GM19351 (cell line): ENCODE data around the gene GARIN3.
A peak's percentile ranks its signal among the peaks of the same experiment; 100 is the strongest.
"Not testable (repeated sequence)": the region's sequence is repeated elsewhere in the genome, so short reads cannot be mapped to it uniquely, and the experiment has no call there.

ENCODE experiments used
- ATAC-seq: cut with Tn5 transposase; IDR thresholded peaks from one replicate; pipeline ENCODE4 v1.9.1; 2021; ENCODE audit warnings: mild to moderate bottlenecking, moderate library complexity; ENCODE audit not compliant: unreplicated experiment

The GARIN3 gene

DNA sequence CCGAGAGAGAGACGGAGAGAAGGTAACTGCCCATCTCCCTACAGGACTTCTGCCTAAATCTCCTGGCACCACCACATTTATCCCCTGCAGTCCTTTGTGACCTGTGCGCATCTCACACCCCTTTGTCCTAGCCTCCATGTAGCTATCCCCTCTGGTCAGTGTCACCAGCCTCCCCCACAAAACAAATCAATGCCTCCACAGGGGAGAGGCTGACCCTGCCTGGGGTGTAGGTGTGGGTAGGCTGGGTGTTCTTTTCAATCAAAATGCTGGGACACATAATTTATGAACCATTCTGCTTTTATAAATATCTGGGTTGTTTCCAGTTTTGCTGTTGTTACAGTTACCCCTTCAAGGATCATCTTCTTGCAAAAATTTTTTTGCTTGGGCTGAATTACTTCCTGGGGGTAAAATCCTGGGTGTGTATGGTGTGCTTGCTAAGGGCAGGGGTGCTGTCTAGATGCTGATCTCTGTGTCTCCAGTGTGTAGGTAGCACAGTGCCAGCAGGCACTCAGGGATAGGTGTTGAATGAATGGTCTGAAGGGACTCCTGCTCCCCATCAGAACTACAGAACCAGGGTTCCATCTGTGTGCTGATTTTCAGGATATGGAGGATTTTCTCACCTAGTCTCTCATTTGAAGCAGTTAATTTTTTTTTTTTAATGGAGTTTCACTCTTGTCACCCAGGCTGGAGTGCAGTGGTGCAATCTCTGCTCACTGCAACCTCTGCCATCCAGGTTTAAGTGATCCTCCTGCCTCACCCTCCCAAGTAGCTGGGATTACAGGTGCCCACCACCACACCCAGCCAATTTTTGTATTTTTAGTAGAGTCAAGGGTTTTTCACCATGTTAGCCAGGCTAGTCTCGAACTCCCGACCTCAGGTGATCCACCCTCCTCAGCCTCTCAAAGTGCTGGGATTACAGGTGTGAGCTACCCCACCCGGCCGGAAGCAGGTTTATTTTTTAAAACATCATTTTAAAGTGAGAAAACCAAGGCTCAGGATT, at the start of gene GARIN3:
TSS of gene GARIN3 (minus strand) at position 51 of the 1,000 bp plus-strand sequence. CDS start 96 bp downstream, outside the sequence.
- ATAC-seq = no peak

DNA sequence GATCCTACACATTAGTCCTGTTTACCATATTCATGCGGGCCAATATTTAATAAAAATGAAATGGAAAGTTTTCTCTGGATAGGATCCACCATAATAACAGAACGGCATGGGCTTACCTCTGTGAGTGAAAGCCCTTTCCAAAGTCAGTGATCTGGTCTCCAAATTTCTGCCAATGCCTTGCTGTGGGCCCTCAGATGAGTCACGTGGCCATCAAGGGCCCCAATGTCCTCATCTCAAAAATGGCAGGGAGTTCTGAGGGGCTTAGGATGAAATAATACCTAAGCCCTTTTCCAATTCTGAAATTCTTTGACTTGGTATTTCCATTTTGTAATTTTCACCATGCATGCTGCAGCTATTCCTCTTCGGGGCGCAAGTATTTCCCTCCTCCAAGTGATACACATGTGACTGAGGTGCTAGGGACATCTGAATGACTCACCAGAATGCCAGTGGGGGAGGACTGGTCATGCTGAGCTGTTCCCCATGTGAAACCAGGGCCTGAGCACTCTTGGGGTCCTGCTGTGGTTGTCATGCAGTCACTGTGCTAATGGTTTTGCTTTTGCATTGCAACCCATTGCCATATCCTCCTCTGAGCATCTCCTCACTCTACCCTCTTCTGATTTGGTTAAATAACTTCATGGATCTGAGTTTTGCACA, 49.6 kb upstream of the GARIN3 start:
- no peak for ATAC-seq

DNA sequence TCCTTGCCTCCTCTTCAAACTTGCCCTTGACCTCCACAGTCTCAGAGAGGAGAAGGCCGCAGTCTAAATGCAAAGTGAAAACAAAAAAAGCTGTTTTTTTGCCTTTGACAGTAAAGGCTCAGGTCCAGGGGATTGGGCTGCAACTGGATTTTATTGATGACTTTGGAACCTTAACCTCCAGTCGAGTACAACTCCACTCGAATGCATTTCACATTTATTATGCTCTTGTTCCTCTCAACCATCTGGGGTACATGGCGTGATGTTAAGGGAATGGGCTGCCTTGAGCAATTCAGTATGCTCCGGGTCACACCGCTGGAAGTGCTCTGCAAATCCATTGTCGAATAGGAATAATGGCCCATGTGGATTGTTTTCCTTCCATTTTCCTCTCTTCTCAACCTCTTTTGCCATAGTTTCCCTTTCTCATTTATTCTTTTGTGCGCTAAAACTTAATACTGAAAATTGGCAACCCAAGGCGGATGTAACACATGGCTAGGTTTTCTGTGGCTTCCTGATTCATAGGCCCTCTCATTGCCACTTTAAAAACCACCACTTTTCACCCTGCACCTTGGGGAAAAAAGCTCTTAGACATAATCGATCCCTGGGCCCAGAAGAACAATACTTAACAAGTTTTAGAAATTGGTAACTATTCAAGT, 48.9 kb upstream of the GARIN3 start:
- peak; percentile 45 for ATAC-seq

DNA sequence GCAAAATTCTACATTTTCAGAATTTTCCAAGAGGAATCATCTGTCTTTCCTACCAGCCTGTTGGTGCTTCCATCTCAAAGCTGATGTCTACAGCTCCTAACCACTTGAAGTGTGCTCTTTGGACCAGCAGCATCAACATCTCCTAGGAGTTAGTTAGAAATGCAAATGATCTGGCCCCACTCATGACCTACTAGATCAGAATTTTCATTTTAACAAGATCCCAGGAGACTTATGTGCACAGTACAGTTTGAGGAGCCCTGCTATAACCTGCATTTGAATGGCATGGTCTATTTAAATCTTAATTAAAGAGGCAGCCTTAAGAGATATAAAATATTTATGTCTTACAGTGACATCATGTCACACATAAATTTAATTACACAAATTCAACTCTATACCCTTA, 48.4 kb upstream of the GARIN3 start:
- no peak for ATAC-seq

DNA sequence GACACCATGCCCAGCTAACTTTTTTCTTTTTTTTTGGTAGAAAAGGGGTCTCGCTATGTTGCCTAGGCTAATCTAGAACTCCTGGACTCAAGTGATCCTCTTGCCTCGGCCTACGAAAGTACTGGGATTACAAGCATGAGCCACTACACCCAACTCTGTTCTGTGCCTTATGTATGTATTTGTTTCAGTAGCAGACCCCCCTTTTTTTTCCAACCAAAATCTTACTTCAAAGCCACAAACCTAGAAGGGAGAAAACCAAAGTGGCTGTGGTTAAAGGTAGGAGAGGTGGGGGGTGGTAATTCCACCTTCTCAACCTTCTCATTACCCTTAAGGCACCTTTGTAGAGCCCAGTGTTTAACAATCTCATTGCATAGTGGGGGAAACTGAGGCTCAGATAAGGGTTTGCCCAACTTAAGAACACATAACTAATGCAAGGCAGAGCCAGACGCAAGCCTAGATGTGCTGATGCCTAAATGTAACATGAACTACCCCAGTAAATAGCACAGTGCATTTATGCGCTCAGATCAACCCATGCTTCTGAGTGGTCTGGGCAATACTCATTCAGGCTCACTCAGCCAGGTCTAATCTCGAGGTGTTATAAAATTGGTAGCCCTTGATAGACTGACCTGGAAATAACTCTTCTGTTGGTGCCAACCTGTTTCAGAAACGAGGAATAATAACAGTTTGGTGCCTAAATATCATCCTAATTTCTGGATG, 47.6 kb upstream of the GARIN3 start:
- ATAC-seq = no peak

DNA sequence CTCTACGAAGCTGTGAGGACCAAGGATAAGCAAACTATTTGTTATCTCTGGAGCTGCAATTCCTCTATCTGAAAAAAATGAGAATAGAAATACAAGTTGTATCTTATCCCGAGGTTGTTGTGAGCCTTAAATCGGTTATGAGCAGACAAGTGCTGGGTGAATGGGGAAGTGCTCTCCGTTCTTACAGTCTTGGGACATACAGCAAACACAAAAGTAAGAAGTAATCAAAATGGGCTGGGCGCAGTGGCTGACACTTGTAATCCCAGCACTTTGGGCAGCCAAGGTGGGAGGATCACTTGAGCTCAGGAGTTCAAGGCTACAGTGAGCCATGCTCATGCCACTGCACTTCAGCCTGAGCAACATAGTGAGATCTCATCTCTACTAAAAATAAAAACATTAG, 46.2 kb upstream of the GARIN3 start:
- no peak for ATAC-seq

DNA sequence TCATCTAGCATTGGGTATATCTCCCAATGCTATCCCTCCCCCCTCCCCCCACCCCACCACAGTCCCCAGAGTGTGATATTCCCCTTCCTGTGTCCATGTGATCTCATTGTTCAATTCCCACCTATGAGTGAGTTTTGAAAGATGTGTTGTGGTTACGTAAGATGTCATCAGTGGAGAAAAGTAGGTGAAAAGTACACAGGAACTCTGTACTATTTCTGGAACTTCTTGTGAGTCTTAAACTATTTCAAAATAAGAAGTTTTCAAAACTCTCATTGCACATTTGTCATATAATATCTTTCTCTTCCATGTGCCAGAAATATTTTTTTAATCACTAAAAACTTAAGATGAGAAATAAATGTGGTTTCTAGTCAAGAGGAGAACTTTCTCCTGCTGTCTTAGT, 44.6 kb upstream of the GARIN3 start:
- not testable (repeated sequence) for ATAC-seq

DNA sequence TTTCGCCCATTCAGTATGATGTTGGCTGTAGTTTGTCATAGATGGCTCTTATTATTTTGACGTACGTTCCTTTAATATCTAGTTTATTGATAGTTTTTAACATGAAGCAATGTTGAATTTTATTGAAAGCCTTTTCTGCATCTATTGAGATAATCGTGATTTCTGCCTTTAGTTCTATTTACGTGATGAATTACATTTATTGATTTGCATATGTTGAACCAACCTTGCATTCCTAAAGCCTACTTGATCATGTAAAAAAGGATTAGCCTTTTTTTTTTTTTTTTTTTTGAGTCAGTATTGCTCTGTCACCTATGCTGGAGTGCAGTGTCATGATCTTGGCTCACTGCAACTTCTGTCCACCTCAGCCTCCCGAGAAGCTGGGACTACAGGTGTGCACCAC, 39.6 kb upstream of the GARIN3 start:
- no peak for ATAC-seq

DNA sequence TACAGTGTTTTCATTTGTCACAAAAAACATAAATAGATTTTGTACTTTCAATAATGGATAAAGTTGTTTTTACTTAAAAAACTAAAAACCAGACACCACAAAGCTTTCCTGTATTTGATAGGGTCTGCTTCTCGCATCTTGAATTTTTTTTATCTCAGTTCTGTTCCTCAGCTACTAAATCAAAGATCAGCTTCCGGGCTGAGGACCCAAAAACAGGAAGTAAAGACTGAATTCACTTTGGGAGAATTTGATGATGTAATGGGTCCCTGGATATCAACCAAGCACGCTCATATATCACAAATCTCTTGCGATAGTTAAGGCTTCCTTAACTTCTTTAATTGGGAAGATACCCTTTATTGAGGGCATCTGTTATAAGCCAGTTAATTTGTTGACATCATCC, 38.7 kb upstream of the GARIN3 start:
- no peak for ATAC-seq

DNA sequence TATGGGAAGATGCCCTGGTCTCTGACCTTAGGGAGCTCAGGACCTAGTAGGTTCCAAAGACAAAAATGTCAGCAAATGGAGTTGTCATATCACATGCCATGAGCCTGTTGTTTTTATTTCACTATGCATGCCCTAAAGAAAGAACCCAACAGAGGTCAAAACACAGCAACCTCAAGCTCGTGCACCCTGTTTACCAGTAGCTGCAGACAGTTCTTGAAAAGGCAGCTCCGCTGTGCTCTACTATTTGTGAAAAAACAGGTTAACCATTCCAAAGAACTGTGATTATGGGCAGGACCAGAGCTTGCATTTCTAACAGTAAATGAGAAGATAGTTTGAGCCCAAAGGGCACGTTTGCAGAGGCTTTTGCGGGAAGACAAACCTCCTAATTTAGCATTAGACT, 37.4 kb upstream of the GARIN3 start:
- ATAC-seq = no peak

DNA sequence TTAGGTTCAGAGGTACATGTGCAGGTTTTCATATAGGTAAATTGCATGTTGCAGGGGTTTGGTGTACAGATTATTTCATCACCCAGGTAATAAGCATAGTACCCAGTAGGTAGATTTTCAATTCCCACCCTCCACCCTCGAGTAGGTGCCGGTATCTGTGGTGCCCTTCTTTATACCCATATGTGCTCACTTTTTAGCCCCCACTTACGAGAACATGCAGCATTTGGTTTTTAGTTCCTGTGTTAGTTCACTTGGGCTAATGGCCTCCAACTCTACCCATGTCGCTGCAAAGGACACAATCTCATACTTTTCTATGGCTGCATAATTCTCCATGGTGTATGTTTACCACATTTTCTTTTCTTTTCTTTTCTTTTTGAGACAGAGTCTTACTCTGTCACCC, 35.8 kb upstream of the GARIN3 start:
- ATAC-seq = no peak

DNA sequence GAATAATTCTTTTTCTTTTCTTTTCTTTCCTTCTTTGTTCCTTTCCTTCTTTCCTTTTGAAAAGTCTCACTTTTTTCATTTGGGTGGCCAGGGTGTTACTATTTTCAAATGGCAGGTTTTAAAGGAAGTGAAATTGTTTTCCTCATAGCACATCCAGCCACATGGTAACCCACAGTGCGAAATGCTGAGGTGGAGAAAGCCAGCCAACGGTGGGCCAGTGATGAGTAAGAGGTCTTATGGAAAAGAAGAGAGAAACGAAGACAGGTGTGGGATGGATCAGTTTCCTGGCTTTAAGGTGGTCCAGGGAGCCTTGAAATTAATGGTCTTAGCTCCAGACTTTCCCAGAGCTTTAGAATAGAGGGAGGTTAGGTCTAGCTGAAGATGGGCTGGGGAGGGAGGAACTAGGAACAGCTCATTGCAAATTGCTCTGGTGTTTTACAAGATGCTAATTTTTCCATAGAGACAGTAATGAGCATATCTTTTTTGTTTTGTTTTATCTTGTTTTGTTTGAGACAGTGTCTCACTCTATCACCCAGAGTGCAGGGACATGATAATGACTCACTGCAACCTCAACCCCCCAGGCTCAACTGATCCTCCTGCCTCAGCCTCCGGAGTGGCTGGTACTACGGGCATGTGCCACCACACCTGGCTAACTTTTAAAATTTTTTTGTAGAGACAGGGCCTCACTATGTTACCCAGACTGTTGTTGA, 32.4 kb upstream of the GARIN3 start:
- ATAC-seq = no peak

DNA sequence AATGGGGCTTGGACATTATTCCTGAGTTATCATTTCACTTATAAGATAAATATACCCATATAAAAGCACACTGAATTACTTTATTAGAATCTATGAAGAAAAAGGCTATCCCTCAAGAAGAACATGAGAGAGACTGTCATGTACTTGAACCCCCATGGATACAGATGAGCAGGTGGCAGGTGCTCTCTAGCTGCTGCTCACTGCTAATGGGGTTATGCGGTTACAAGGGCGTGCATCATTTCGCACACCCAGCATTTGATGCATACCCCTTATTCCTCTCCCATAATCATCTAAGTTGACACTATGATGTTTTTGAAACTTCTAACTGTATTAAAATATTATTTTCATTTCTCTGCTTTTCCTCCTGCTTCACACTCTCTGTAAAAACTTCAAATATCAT, 31.0 kb upstream of the GARIN3 start:
- no peak for ATAC-seq

DNA sequence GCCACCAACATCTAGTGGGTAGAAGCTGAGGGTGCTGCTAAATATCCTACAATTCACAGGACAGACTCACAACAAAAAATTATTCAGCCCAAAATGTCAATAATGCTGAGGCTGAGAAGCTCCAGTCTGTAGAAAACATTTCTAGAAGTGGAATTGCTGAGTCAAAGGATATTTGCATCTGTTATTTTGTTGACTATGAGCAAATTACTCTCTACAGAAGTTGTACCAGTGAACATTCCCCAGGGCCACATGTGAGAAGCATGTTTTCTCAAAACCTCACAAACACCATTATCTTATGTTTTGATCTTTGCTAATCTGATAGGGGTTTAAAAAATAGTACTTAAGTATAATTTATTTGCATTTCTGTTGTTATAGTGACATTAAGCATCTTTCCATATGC, 30.0 kb upstream of the GARIN3 start:
- peak; percentile 55 for ATAC-seq

DNA sequence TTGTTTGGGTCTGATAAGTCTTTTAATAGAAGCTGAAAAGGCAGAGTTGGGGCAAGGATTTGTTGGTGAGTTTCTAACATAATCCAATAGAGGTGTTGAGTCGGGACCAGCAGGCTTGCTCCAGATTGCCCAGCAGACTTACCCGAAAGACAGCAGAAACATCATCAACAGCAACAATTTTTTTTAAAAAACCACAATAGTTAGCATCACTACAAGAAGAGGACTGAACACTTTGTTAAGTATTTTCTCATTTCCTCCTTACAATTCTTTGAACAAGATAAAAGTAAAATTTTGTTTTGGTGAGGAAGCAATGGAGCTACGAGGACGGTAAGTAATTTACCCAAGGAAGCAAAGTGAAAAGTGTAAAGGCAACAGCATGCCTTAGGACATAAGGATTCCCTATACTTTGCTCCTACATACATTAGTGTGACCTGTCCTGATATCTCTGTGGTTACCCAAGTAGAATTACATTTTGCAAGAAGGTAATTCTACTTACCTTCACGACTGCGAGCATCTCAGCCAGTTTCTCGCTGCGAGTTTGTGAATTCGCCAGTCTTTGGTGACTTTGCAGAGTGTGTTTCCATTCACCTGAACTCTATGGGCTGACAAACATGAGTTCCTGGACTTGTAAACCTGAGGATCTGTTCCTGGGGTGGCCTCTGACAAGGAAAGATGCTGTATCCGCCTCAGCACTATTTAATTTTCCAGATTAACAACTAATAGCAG, 27.8 kb upstream of the GARIN3 start:
- ATAC-seq = no peak

DNA sequence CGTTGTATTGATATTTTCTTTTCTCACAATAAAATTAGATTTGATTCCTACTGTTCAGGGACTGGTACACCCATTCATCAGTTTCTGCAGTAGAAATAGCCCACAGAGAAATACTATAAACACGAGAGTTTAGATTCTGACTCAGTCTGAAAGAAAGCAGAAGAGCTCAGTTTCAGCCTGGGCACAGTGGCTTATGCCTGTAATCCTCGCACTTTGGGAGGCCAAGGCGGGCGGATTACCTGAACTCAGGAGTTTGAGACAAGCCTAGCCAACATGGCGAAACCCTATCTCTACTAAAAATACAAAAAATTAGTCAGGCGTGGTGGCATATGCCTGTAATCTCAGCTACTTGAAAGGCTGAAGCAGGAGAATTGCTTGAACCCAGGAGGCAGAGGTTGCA, 23.2 kb upstream of the GARIN3 start:
- peak; percentile 83 for ATAC-seq

DNA sequence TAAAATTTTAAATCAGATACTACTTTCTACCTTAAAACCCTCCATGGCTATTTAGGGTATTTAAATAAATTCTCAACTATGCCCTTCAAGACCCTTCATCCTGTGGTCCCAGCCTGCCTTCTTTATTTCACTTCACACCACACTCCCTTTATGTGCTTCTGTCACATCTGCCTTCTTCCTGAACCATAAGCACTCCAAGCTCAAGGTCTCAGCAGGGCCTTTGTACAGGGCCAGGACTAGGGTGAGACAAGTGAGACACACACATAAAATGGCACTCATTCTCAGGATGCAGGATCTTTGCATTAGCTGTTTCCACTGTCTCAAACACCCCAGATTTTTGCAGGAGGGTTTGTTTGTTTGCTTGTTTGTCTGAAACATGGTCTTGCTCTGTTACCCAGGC, 22.2 kb upstream of the GARIN3 start:
- ATAC-seq = no peak

DNA sequence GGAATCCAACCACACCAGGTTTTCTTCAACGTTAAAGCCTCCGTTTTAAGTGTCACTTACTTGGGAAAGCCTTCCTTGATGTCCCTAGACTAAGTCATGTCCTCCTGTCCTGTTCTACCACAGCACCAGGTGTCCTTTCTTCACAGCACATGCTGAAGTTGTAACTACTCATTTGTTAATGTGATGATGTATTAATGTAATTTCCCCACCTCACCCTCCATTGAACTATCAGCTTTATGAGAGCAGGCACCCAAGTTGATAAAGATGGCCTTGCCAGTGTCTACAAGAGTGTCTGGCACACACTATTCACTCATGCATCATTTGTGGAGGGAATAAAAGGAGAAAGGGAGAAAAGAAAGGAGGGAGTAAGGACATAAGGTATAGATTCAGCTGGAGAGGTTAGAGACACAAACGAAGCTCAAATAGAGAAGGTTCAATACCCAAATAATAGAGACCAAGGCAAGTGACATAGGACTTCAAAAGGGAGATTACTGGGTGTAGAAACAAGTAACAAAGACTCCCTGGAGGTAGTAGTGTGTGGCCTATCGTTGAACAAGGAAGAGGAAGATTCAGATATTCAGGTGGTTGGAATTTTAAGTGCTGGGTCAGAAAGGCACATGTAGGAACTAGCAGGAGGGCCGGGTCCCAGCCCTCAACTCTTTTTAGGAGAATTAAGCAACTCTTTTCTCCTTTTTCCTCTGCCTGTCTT, 21.1 kb upstream of the GARIN3 start:
- ATAC-seq = no peak
